Measurements from ENCODE around the gene SPATA1.

The SPATA1 gene

GRCh38 chr1:84611796-84612195 lies 105.6 kb downstream of the SPATA1 start:
- H3K4me3 ChIP-seq (replicated peaks; ENCODE audit: low read depth, low read length), result no peak overlapping the region
- no peak for DNase-seq (ENCODE audit: extremely low read depth, low read depth)
- TF ChIP-seq CTCF (IDR thresholded peaks at IDR 0.05; ENCODE audit: low read depth, low read length, missing control alignments), result no peak

GRCh38 chr1:84613026-84613425 lies 106.8 kb downstream of the SPATA1 start:
- no peak for TF ChIP-seq CTCF (IDR thresholded peaks at IDR 0.05; ENCODE audit: low read depth, low read length, missing control alignments)
- no peak overlapping the region for H3K4me3 ChIP-seq (replicated peaks; ENCODE audit: low read depth, low read length)
- no peak for DNase-seq (ENCODE audit: extremely low read depth, low read depth)

- no peak for TF ChIP-seq CTCF (IDR thresholded peaks at IDR 0.05; ENCODE audit: low read depth, low read length, missing control alignments)
- no peak overlapping the region for H3K4me3 ChIP-seq (replicated peaks; ENCODE audit: low read depth, low read length)
- DNase-seq (ENCODE audit: extremely low read depth, low read depth), result no peak
Observed at GRCh38 chr1:84613887-84614286, 107.7 kb downstream of the SPATA1 start.

GRCh38 chr1:84615790-84616189 lies 109.6 kb downstream of the SPATA1 start:
- no peak overlapping the region for H3K4me3 ChIP-seq (replicated peaks; ENCODE audit: low read depth, low read length)
- no peak for DNase-seq (ENCODE audit: extremely low read depth, low read depth)
- no peak for TF ChIP-seq CTCF (IDR thresholded peaks at IDR 0.05; ENCODE audit: low read depth, low read length, missing control alignments)

Measured in HFF-Myc (cell line).